ENCODE measurements around the gene CTBP2.

Gene CTBP2

GRCh38 chr10:125159932-125160855 lies at the start of gene CTBP2:
Gene CTBP2, minus strand, starts transcription at chr10:125160563.
- DNase-seq, result no peak

GRCh38 chr10:125209591-125210355 lies 49.4 kb upstream of the CTBP2 start:
- no peak for DNase-seq

- DNase-seq, result no peak
Measured at GRCh38 chr10:125208854-125209565, 48.6 kb upstream of the CTBP2 start.

GRCh38 chr10:125206623-125207022 lies 46.3 kb upstream of the CTBP2 start:
- no peak for DNase-seq

GRCh38 chr10:125205431-125205830 lies 45.1 kb upstream of the CTBP2 start:
- no peak for DNase-seq

- no peak for DNase-seq
Measured at GRCh38 chr10:125204400-125204799, 44.0 kb upstream of the CTBP2 start.

GRCh38 chr10:125203186-125203800 lies 42.9 kb upstream of the CTBP2 start:
- DNase-seq, result no peak

GRCh38 chr10:125201791-125202622 lies 41.6 kb upstream of the CTBP2 start:
- DNase-seq, result no peak

- no peak for DNase-seq
Measured at GRCh38 chr10:125201108-125201524, 40.8 kb upstream of the CTBP2 start.

GRCh38 chr10:125200396-125200795 lies 40.0 kb upstream of the CTBP2 start:
- DNase-seq, result no peak

GRCh38 chr10:125199270-125199669 lies 38.9 kb upstream of the CTBP2 start:
- DNase-seq, result no peak

- DNase-seq, result no peak
Measured at GRCh38 chr10:125194814-125195213, 34.5 kb upstream of the CTBP2 start.

- DNase-seq, result no peak
Measured at GRCh38 chr10:125193306-125193877, 33.0 kb upstream of the CTBP2 start.

GRCh38 chr10:125192620-125193019 lies 32.3 kb upstream of the CTBP2 start:
- DNase-seq, result no peak

- no peak for DNase-seq
Measured at GRCh38 chr10:125192005-125192404, 31.6 kb upstream of the CTBP2 start.

- no peak for DNase-seq
Measured at GRCh38 chr10:125190946-125191345, 30.6 kb upstream of the CTBP2 start.

GRCh38 chr10:125190414-125190813 lies 30.1 kb upstream of the CTBP2 start:
- no peak for DNase-seq

GRCh38 chr10:125189162-125189561 lies 28.8 kb upstream of the CTBP2 start:
- no peak for DNase-seq

GRCh38 chr10:125187238-125188194 lies 27.2 kb upstream of the CTBP2 start:
- no peak for DNase-seq

Measured in DMS79 (cell line).